Right lobe of liver (tissue), 6 donors: ENCODE results near the gene FAH. TPM values are rescaled to one million over a fixed set of nuclear protein-coding genes. Genes with fewer than 3 reads are reported as not detected.

Experiments used
- ATAC-seq, 4 donors: fragments of 200-7000 bp; cut with Tn5 transposase; one replicate each; pipeline ENCODE4 v1.9.1; 2020; ENCODE audit warnings: mild to moderate bottlenecking in 4 of 4, moderate library complexity in 4 of 4
- DNase-seq, 3 donors: peaks; one replicate each; pipeline ENCODE4 v3.0.0-alpha.2; 2020
- H3K27ac ChIP-seq, 3 donors: fragments of 200-600 bp; one replicate each; pipeline ENCODE4 v1.8.0; 2022
- H3K27me3 ChIP-seq, 2 donors: fragments of 200-600 bp; one replicate each; pipeline ENCODE4 v1.8.0; 2022
- H3K36me3 ChIP-seq, 4 donors: fragments of 200-600 bp; sonication (generic) in 1 of 4; one replicate each; pipeline versions ENCODE4 v1.5.1 to v1.8.0; 2017 to 2022; ENCODE audit warnings: control low read depth in 1 of 4
- H3K4me1 ChIP-seq, 4 donors: fragments of 200-600 bp; sonication (generic) in 1 of 4; one replicate each; pipeline versions ENCODE4 v1.5.1 to v1.8.0; 2017 to 2022; ENCODE audit warnings: control low read depth in 1 of 4
- H3K4me3 ChIP-seq, 3 donors: fragments of 200-600 bp; one replicate each; pipeline ENCODE4 v1.8.0; 2022
- H3K9me3 ChIP-seq, 4 donors: fragments of 200-600 bp; sonication (generic) in 1 of 4; one replicate each; pipeline versions ENCODE4 v1.5.1 to v1.8.0; 2017 to 2022; ENCODE audit warnings: control low read depth in 1 of 4
- CTCF ChIP-seq, 4 donors: fragments of 200-600 bp in 3 of 4; fragments of 450-650 bp in 1 of 4; IDR thresholded peaks; one replicate each; pipeline versions ENCODE4 v1.5.1 to v1.8.0; 2016 to 2022; ENCODE audit warnings: antibody characterized with exemption in 4 of 4, mild to moderate bottlenecking in 2 of 4
- POLR2A ChIP-seq: fragments of 450-650 bp; IDR thresholded peaks from one replicate; pipeline ENCODE4 v1.6.1; 2017; ENCODE audit warnings: antibody characterized with exemption, mild to moderate bottlenecking
- WGBS: methylation state at CpG from one replicate; pipeline ENCODE4 v1.1.6; 2018; ENCODE audit warnings: low coverage, low lambda C conversion rate; ENCODE audit not compliant: insufficient coverage; ENCODE audit errors: missing lambda C conversion rate; 5-methylcytosine and 5-hydroxymethylcytosine counted together
- intact Hi-C, 2 donors: fragments of 100-400 bp; cut with DNase I; formaldehyde crosslinking; loops; one replicate each; pipeline versions ENCODE4 v1.11.2 to v1.14.1; 2022
- total RNA-seq, 6 experiments: library from RNA; depleted of rRNA in 2 of 6; stranded (reverse); fragments of >200 nt in 2 of 6; fragmentation: NEBNext Ultra II Directional in 3 of 6; extraction: Animal tissue kit (Norgen Biotek cat#: 25700) in 3 of 6; gene quantifications; one replicate each; pipeline versions ENCODE4 v1.1.0 to v1.2.4, GENCODE V29; 2016 to 2023
- donor health status: DM: no; HTN: yes; CAD: no.
- donor health status: DM: no; HTN: no; CAD: no.
- donor health status: DM: no; HTN: no; CAD: no.
- donor health status: DM: no; HTN: yes; CAD: no.
- donor health status: DM: no; HTN: yes; CAD: no.

The FAH gene
- total RNA-seq, 6 experiments from 2014 or later = 164 to 250 (median 219) TPM

DNA sequence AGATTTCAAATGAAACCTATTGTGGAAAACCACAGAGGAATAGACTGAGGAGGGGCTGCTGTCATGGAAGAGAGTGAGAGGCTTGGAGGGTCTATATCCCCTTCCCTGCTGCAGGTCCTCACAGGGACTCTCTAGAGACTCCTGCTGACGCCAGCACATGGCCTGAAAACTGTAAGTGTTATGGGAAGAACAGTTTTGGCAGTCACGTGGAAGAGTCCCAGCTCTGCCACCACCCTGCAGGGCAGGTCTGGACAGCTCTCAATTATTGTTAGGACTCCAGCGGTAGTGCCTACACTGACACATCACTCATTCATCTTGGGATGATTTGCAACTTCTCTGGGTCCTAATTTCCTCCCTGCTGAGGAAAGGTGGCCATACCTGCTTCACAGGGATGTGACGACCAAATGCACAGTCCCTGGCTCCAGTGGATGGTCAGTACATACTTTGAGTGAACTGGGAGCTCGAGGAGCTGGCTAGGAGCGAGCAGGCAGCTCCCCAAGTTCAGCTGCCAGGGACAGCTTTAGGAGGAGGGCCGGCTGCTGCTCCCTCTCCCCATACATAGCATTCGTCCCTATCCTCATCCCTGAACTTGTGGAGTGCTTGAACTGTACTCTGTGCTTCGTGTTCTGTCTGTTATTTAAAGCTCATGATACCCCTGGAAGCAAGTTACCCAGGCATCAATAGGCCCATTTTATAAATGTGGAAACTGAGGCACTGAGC, 50.0 kb downstream of the FAH start:
- Histone ChIP-seq H3K27me3 (no peaks in the 10 kb centered on the region), H3K4me1 (peaks cover 0 to 26% (median 9%) of the 10 kb centered on the region in 4 donors), H3K36me3 (peaks cover 0 to 7% (median 0%) of the 10 kb centered on the region in 4 donors), H3K27ac (no peak overlapping the region), H3K9me3 (no peaks in the 10 kb centered on the region), H3K4me3 (no peak overlapping the region)
- WGBS = 63% methylated on average over 2 of the region's 9 CpGs
- no peak for ATAC-seq
- intact Hi-C loops = no loop called here
- TF ChIP-seq CTCF (IDR thresholded peaks at IDR 0.05) (no peak), POLR2A (no peak)
- DNase-seq = no peak

GRCh38 chr15:80203361-80203885, 50.6 kb downstream of the FAH start:
- H3K4me1 ChIP-seq = peaks cover 0 to 31% (median 12%) of the 10 kb centered on the region in 4 donors
- ATAC-seq = no peak
- H3K27ac ChIP-seq = no peak overlapping the region
- peaks cover 0 to 7% (median 0%) of the 10 kb centered on the region in 4 donors for H3K36me3 ChIP-seq
- 81% methylated on average over 8 of the region's 10 CpGs for WGBS
- intact Hi-C loops = no loop called here
- no peak for DNase-seq
- H3K27me3 ChIP-seq = no peaks in the 10 kb centered on the region
- TF ChIP-seq POLR2A = no peak
- TF ChIP-seq CTCF (IDR thresholded peaks at IDR 0.05) = no peak
- H3K4me3 ChIP-seq = no peak overlapping the region
- no peaks in the 10 kb centered on the region for H3K9me3 ChIP-seq

- peaks cover 0 to 39% (median 17%) of the 10 kb centered on the region in 4 donors for H3K4me1 ChIP-seq
- no peak overlapping the region for H3K4me3 ChIP-seq
- intact Hi-C loops = no loop called here
- no peak overlapping the region for H3K27ac ChIP-seq
- 89% methylated on average over 4 of the region's 4 CpGs for WGBS
- TF ChIP-seq CTCF (IDR thresholded peaks at IDR 0.05) (no peak), POLR2A (no peak)
- DNase-seq (no peak), ATAC-seq (no peak)
- peaks cover 0 to 7% (median 0%) of the 10 kb centered on the region in 4 donors for H3K36me3 ChIP-seq
- no peaks in the 10 kb centered on the region for H3K27me3 ChIP-seq
- no peaks in the 10 kb centered on the region for H3K9me3 ChIP-seq
Measured at GRCh38 chr15:80204231-80204630, 51.4 kb downstream of the FAH start.

DNA sequence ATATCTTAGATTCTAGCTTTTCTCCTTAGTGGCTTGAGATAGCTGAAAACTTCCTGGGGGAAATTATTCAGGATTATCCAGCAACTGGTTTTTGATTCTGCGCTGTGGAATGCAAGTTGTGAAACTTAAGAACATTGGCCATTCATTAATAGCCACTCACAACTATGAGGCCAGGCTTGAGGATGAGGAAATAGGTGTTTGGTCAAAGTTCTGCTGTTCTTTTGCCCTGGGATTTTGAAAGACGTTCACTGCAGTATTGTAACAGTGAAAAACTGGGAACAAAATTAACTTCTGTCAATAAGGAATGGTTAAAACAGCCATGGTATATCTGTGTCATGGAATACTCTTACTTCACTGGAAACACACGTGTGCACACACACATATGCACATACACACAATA, 55.1 kb downstream of the FAH start:
- ATAC-seq (peak; percentile 63 to 85 (median 75)), DNase-seq (peak in 1 of 3 donors; percentile 77)
- H3K36me3 ChIP-seq = peaks cover 0 to 7% (median 0%) of the 10 kb centered on the region in 4 donors
- TF ChIP-seq CTCF (IDR thresholded peaks at IDR 0.05) (no peak), POLR2A (no peak)
- H3K27ac ChIP-seq = peak overlapping the region in 2 of 3 donors; percentile 49 to 72
- 25% methylated on average over 3 of the region's 3 CpGs for WGBS
- no peak overlapping the region for H3K4me3 ChIP-seq
- H3K27me3 ChIP-seq = no peaks in the 10 kb centered on the region
- intact Hi-C loops = no loop called here
- no peaks in the 10 kb centered on the region for H3K9me3 ChIP-seq
- peaks cover 0 to 71% (median 28%) of the 10 kb centered on the region in 4 donors for H3K4me1 ChIP-seq
